ENCODE data around the gene PRLH.

The PRLH gene

DNA sequence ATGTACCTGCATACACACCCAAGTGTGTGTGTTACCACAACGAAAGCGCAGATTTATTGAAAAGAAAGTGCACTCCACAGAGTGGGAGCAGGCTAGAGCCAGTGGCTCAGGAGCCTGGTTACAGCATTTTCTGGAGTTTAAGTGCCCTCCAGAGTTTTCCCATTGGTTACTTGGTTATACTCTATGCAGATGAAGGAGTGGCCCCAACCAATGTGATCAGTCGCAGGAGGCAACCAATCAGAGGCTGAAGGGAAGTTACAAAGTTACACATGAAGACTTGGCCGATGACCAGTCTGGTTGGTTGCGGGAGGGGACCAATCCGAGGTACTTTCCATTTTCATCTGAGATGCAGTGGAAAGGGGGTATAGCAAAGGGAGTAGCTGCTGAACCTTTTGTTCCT, 13.5 kb upstream of the PRLH start:
- Histone ChIP-seq H4K20me1 (ENCODE audit: insufficient read depth, low read length, poor library complexity, severe bottlenecking) (no peaks in the 10 kb centered on the region), H3K9me3 (ENCODE audit: insufficient read depth, low read depth, low read length) (0 out of 2 replicates have a peak, but pooled peaks cover 2% of the 10 kb centered on the region), H3K4me2 (ENCODE audit: low read depth, low read length, poor library complexity, severe bottlenecking) (no peak overlapping the region), H2AFZ (ENCODE audit: low read length) (no peak overlapping the region), H3K4me1 (ENCODE audit: insufficient read depth, low read length, poor library complexity, severe bottlenecking) (no peaks in the 10 kb centered on the region), H3K4me3 (ENCODE audit: low read length, poor library complexity, severe bottlenecking) (no peak overlapping the region), H3K9ac (ENCODE audit: low read depth, low read length, poor library complexity, severe bottlenecking) (no peak overlapping the region), H3K27me3 (ENCODE audit: insufficient read depth, low read length, poor library complexity, severe bottlenecking) (no peaks in the 10 kb centered on the region), H3F3A (ENCODE audit: low read depth) (no peaks in the 10 kb centered on the region), H3K9me2 (replicated peaks; ENCODE audit: low read depth, low read length) (no peaks in the 10 kb centered on the region), H3K36me3 (ENCODE audit: insufficient read depth, low read length) (no peaks in the 10 kb centered on the region), H3K79me2 (ENCODE audit: insufficient read depth, low read length) (no peaks in the 10 kb centered on the region)
- TF ChIP-seq, protein P1, sequence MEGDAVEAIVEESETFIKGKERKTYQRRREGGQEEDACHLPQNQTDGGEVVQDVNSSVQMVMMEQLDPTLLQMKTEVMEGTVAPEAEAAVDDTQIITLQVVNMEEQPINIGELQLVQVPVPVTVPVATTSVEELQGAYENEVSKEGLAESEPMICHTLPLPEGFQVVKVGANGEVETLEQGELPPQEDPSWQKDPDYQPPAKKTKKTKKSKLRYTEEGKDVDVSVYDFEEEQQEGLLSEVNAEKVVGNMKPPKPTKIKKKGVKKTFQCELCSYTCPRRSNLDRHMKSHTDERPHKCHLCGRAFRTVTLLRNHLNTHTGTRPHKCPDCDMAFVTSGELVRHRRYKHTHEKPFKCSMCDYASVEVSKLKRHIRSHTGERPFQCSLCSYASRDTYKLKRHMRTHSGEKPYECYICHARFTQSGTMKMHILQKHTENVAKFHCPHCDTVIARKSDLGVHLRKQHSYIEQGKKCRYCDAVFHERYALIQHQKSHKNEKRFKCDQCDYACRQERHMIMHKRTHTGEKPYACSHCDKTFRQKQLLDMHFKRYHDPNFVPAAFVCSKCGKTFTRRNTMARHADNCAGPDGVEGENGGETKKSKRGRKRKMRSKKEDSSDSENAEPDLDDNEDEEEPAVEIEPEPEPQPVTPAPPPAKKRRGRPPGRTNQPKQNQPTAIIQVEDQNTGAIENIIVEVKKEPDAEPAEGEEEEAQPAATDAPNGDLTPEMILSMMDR (conservative IDR thresholded peaks at IDR 0.05; ENCODE audit: low read length): no peak
- no peak for TF ChIP-seq EZH2phosphoT487 (IDR thresholded peaks at IDR 0.05; ENCODE audit: borderline replicate concordance)

- Histone ChIP-seq H3F3A (ENCODE audit: low read depth) (no peaks in the 10 kb centered on the region), H3K79me2 (ENCODE audit: insufficient read depth, low read length) (no peaks in the 10 kb centered on the region), H3K4me2 (ENCODE audit: low read depth, low read length, poor library complexity, severe bottlenecking) (no peak overlapping the region), H3K4me1 (ENCODE audit: insufficient read depth, low read length, poor library complexity, severe bottlenecking) (no peaks in the 10 kb centered on the region), H4K20me1 (ENCODE audit: insufficient read depth, low read length, poor library complexity, severe bottlenecking) (no peaks in the 10 kb centered on the region), H3K27me3 (ENCODE audit: insufficient read depth, low read length, poor library complexity, severe bottlenecking) (no peaks in the 10 kb centered on the region), H3K4me3 (ENCODE audit: low read length, poor library complexity, severe bottlenecking) (no peak overlapping the region), H3K36me3 (ENCODE audit: insufficient read depth, low read length) (no peaks in the 10 kb centered on the region), H3K9me2 (replicated peaks; ENCODE audit: low read depth, low read length) (no peaks in the 10 kb centered on the region), H3K9ac (ENCODE audit: low read depth, low read length, poor library complexity, severe bottlenecking) (no peak overlapping the region), H3K9me3 (ENCODE audit: insufficient read depth, low read depth, low read length) (0 out of 2 replicates have a peak, but pooled peaks cover 2% of the 10 kb centered on the region), H2AFZ (ENCODE audit: low read length) (no peak overlapping the region)
- TF ChIP-seq, protein P1 (conservative IDR thresholded peaks at IDR 0.05; ENCODE audit: low read length): no peak
- no peak for TF ChIP-seq EZH2phosphoT487 (IDR thresholded peaks at IDR 0.05; ENCODE audit: borderline replicate concordance)
Observed at GRCh38 chr2:237553948-237554347, 12.4 kb upstream of the PRLH start.

DNA sequence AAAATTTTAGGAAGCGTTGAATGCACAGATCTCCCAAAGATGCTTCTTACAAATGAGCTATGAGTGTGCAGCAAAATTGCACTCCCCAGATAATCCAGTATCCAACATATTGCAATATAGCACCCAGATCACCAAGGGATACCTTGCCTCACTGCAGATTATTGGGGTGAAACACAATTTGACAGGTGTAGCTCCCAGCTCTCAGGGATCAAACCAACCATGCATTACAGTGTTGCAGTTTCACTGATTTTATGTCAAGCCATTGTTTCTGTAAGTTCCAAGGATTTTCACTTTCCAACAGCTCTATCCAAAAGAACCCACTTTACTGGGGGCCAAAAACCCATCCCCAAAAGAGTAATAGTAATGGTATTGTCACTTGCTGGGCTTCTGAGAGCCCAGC, 10.8 kb upstream of the PRLH start:
- no peak overlapping the region for H3K4me2 ChIP-seq (ENCODE audit: low read depth, low read length, poor library complexity, severe bottlenecking)
- no peaks in the 10 kb centered on the region for H3F3A ChIP-seq (ENCODE audit: low read depth)
- no peaks in the 10 kb centered on the region for H4K20me1 ChIP-seq (ENCODE audit: insufficient read depth, low read length, poor library complexity, severe bottlenecking)
- 0 out of 2 replicates have a peak, but pooled peaks cover 2% of the 10 kb centered on the region for H3K9me3 ChIP-seq (ENCODE audit: insufficient read depth, low read depth, low read length)
- no peak overlapping the region for H3K9ac ChIP-seq (ENCODE audit: low read depth, low read length, poor library complexity, severe bottlenecking)
- H3K9me2 ChIP-seq (replicated peaks; ENCODE audit: low read depth, low read length): no peaks in the 10 kb centered on the region
- H3K79me2 ChIP-seq (ENCODE audit: insufficient read depth, low read length): no peaks in the 10 kb centered on the region
- H3K4me1 ChIP-seq (ENCODE audit: insufficient read depth, low read length, poor library complexity, severe bottlenecking): no peaks in the 10 kb centered on the region
- H2AFZ ChIP-seq (ENCODE audit: low read length): no peak overlapping the region
- no peaks in the 10 kb centered on the region for H3K27me3 ChIP-seq (ENCODE audit: insufficient read depth, low read length, poor library complexity, severe bottlenecking)
- H3K36me3 ChIP-seq (ENCODE audit: insufficient read depth, low read length): no peaks in the 10 kb centered on the region
- H3K4me3 ChIP-seq (ENCODE audit: low read length, poor library complexity, severe bottlenecking): no peak overlapping the region
- TF ChIP-seq EZH2phosphoT487 (IDR thresholded peaks at IDR 0.05; ENCODE audit: borderline replicate concordance): no peak
- TF ChIP-seq, protein P1 (conservative IDR thresholded peaks at IDR 0.05; ENCODE audit: low read length): no peak
